ENCODE measurements around the gene RXRA.

- TF ChIP-seq CTCF (IDR thresholded peaks at IDR 0.05; ENCODE audit: borderline replicate concordance, extremely low read depth, low read length, poor library complexity, severe bottlenecking) (no peak), EZH2 (IDR thresholded peaks at IDR 0.05; ENCODE audit: borderline replicate concordance, low read depth, low read length, severe bottlenecking) (no peak)
Observed at GRCh38 chr9:134368571-134368970, 42.3 kb downstream of the RXRA start.
